Epithelial cell of proximal tubule (primary cell): ENCODE results near the gene TUBA1C. TPM values are rescaled to one million over a fixed set of nuclear protein-coding genes. Genes with fewer than 3 reads are reported as not detected.

Experiments used
- DNase-seq: peaks from one replicate; pipeline ENCODE4 v3.0.0-alpha.2; 2011; ENCODE audit warnings: low read depth
- H3K4me3 ChIP-seq: 2 replicates; pipeline ENCODE4 v1.5.1; 2011; ENCODE audit warnings: low read depth, mild to moderate bottlenecking, low read length
- total RNA-seq: library from RNA; depleted of rRNA; stranded (reverse); fragments of >200 nt; gene quantifications from 2 replicates; pipeline ENCODE4 v1.2.3, GENCODE V29; 2015
- TF ChIP-seq, protein P1 (sequence below): conservative IDR thresholded peaks from 2 replicates; pipeline ENCODE4 v1.5.1; 2012; ENCODE audit warnings: low read depth, mild to moderate bottlenecking, low read length

The TUBA1C gene
- total RNA-seq, 1 donor from 2014 or later = 1,483 TPM

DNA sequence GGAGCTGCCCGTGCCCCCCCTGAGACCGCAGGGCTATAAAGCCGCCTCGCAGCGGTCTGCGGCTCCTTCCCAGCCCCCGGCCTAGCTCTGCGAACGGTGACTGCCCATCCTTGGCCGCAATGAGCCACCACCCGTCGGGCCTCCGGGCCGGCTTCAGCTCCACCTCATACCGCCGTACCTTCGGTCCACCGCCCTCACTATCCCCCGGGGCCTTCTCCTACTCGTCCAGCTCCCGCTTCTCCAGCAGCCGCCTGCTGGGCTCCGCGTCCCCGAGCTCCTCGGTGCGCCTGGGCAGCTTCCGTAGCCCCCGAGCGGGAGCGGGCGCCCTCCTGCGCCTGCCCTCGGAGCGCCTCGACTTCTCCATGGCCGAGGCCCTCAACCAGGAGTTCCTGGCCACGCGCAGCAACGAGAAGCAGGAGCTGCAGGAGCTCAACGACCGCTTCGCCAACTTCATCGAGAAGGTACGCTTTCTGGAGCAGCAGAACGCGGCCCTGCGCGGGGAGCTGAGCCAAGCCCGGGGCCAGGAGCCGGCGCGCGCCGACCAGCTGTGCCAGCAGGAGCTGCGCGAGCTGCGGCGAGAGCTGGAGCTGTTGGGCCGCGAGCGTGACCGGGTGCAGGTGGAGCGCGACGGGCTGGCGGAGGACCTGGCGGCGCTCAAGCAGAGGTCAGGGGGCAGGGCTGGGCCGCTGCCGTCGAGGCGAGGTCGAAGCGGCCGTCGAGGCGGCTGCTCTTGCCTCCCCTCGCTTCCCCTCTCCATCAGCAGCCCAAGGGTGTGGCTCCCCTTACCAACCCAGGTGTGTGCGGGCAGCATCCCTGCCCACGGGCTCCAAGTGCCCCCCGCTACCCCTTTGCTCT, 30.4 kb downstream of the TUBA1C start, which contains the start of gene PRPH:
Gene PRPH (plus strand): TSS at position 66 of the 855 bp plus-strand sequence. CDS start 54 bp downstream, at position 120.
- H3K4me3 ChIP-seq = no peak within 1 kb of the TSS
- TF ChIP-seq, protein P1, sequence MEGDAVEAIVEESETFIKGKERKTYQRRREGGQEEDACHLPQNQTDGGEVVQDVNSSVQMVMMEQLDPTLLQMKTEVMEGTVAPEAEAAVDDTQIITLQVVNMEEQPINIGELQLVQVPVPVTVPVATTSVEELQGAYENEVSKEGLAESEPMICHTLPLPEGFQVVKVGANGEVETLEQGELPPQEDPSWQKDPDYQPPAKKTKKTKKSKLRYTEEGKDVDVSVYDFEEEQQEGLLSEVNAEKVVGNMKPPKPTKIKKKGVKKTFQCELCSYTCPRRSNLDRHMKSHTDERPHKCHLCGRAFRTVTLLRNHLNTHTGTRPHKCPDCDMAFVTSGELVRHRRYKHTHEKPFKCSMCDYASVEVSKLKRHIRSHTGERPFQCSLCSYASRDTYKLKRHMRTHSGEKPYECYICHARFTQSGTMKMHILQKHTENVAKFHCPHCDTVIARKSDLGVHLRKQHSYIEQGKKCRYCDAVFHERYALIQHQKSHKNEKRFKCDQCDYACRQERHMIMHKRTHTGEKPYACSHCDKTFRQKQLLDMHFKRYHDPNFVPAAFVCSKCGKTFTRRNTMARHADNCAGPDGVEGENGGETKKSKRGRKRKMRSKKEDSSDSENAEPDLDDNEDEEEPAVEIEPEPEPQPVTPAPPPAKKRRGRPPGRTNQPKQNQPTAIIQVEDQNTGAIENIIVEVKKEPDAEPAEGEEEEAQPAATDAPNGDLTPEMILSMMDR = peak; percentile 6
- no peak for DNase-seq

DNA sequence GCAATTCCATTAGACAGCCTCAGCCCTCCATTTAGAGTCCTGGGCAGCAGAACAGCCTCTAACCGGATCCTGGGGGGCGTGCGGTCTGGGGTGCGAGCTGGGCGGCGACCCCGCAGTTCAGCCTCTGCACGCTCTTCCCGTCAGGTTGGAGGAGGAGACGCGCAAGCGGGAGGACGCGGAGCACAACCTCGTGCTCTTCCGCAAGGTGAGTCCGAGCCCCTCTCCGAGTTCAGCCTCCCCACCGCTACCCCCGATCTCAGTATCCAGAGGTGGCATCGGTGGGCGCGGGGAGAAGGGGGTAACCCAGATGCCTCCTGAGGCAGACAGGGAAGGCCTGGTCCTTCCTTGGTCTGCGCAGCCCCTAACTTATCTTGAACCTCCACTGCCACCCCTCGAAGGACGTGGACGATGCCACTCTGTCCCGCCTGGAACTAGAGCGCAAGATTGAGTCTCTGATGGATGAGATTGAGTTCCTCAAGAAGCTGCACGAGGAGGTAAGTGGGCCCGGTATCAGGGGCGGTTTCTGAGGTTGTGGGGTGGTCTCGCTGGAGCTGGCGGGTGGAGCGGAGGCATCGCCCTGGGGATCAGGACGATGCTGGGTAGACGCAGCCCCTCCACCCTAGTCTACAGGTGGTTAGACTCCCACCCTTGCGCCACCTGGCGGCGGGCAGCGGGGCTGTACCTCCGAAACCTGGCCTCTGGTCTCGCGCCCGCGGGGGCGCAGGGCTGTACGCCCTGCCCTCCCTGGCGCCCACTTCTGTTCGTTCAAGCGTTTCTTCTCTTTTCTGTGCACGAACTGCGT, 31.4 kb downstream of the TUBA1C start:
- no peak overlapping the region for H3K4me3 ChIP-seq
- TF ChIP-seq, protein P1 = peak; percentile 77
- no peak for DNase-seq

DNA sequence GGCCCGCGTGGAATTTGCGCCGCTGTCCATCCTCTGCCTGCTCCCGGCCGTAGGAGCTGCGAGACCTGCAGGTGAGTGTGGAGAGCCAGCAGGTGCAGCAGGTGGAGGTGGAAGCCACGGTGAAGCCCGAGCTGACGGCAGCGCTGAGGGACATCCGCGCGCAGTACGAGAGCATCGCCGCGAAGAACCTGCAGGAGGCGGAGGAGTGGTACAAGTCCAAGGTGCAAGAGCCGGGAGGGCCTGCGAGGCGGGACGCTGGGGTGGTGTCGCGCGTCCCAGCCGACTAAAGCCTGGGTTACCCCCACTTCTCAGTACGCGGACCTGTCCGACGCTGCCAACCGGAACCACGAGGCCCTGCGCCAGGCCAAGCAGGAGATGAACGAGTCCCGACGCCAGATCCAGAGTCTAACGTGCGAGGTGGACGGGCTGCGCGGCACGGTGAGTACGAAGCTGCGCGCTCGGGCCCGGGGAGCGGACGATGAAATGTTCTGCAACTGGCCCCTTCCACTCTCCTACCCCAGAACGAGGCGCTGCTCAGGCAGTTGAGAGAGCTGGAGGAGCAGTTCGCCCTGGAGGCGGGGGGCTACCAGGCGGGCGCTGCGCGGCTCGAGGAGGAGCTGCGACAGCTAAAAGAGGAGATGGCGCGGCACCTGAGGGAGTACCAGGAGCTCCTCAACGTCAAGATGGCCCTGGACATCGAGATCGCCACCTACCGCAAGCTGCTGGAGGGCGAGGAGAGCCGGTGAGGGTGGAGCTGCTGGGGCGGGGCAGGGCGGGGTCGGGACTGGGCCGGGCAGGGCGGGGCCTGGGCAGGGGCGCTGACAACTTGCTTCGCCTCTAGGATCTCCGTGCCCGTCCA, 32.2 kb downstream of the TUBA1C start:
- DNase-seq = no peak
- TF ChIP-seq, protein P1 = no peak
- no peak overlapping the region for H3K4me3 ChIP-seq

DNA sequence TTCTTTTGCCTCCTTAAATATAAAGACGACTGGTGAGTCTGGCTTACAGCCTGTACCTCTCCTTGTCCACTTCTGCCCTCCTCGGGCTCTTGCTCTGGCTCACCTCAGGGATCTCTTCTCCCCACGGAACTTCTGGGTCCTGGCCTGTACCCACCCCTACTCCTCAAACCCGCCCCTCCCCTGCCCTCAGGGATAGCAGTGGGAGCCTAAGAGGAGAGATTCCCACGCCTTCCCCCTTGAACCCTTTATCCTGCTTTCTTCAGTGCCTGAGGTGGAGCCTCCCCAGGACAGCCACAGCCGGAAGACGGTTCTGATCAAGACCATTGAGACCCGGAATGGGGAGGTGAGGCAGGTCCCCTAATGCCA, 32.8 kb downstream of the TUBA1C start:
- TF ChIP-seq, protein P1 = no peak
- no peak overlapping the region for H3K4me3 ChIP-seq
- no peak for DNase-seq

DNA sequence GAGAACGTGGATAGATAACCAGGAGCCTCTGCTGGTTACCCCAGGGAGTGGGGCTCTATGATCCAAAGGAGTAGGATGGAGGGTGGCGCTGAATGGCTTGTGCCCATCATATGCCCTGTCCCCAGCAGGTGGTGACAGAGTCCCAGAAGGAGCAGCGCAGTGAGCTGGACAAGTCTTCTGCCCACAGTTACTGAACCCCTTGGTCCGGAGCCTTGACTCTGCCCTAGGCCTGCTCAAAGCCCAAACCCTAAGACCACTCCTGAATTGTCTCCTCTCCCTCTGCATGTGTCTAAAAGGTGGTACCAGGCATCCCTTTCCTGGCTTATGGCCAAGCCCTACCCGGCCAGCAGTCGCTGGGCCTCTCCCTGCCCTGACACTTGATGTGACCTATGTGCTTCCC, 33.3 kb downstream of the TUBA1C start:
- TF ChIP-seq, protein P1 = peak; percentile 39
- H3K4me3 ChIP-seq = no peak overlapping the region
- no peak for DNase-seq

DNA sequence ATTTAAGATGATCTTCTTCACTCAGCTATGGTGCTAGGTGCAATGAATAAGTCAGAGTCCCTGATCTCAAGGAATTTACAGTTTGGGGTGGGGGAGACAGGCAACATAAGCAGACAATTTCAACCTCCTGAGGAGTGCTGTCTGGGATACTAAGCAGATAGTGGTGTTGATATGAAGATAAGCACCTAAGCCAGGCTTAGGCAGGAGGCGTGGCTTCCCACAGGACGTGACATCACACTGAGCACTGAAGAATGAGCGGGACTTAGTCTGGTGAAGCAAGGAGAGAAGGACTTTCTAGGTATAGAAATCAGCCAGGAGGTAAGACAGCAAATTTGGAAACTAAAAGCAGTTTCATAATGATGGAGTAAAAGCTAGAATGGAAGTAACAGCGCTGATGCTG, 36.9 kb downstream of the TUBA1C start:
- no peak overlapping the region for H3K4me3 ChIP-seq
- TF ChIP-seq, protein P1 = no peak
- no peak for DNase-seq
